Brain microvascular endothelial cell (primary cell): ENCODE data around the gene ELMO2.

Experiments
- DNase-seq: peaks from one replicate; pipeline ENCODE4 v3.0.0-alpha.2; 2020
- H3K27ac ChIP-seq: fragments of 250-450 bp; sonication (Bioruptor Pico); 2 replicates; pipeline ENCODE4 v1.5.1; 2020; ENCODE audit warnings: mild to moderate bottlenecking, moderate library complexity
- H3K27me3 ChIP-seq: fragments of 250-450 bp; sonication (Bioruptor Pico); replicated peaks from 2 replicates; pipeline ENCODE4 v1.5.1; 2020; ENCODE audit warnings: mild to moderate bottlenecking
- H3K36me3 ChIP-seq: fragments of 250-450 bp; sonication (Bioruptor Pico); replicated peaks from 2 replicates; pipeline ENCODE4 v1.5.1; 2020; ENCODE audit warnings: mild to moderate bottlenecking
- H3K4me3 ChIP-seq: 2 replicates; pipeline ENCODE4 v1.5.1; 2011; ENCODE audit warnings: low read depth, mild to moderate bottlenecking, control low read depth, low read length, moderate library complexity
- CTCF ChIP-seq: IDR thresholded peaks from 2 replicates; pipeline ENCODE4 v1.5.1; 2011; ENCODE audit warnings: low read depth, mild to moderate bottlenecking, moderate library complexity, low read length, control low read depth, inconsistent platforms; ENCODE audit errors: missing control alignments
- in situ Hi-C: cut with HindIII; loops from 2 replicates; pipeline ENCODE4 v1.10.0; 2017; ENCODE audit warnings: low sequenced_read_pairs, low pct_ligation_motif_present

The ELMO2 gene

DNA sequence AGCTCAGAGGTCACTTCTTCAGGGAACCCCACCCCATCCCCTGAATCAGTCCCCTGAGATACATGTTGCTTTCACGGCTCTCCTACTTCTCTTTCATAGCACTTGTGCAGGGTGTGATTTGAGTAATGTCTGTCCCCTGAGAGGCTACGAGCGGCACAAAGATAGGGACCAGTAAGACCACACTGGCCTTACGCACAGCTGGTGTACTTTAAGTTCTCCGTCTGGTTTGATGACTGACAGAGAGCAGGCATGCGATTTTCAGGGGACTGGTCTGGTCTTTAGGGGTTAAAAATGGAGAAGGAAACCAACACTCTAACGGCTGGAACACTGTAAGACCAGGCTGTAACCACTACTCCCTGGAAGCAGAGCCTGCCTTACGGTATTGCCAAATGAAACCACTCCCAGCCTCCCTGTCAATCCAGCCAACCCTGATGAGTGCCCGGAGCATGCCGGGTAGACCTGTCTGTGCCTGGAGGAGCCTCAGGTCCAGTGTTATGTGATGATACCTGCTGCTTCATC, 47.1 kb downstream of the ELMO2 start:
- TF ChIP-seq CTCF: no peak
- no peak overlapping the region for H3K27ac ChIP-seq
- DNase-seq: no peak
- H3K4me3 ChIP-seq: no peak overlapping the region
- in situ Hi-C loops: no loop called here
- H3K27me3 ChIP-seq: no peaks in the 10 kb centered on the region
- peaks cover 33% of the 10 kb centered on the region for H3K36me3 ChIP-seq

GRCh38 chr20:46358346-46359058, 47.9 kb downstream of the ELMO2 start:
- Histone ChIP-seq H3K27ac (no peak overlapping the region), H3K4me3 (no peak overlapping the region), H3K36me3 (peaks cover 35% of the 10 kb centered on the region), H3K27me3 (no peaks in the 10 kb centered on the region)
- in situ Hi-C loops: no loop called here
- no peak for DNase-seq
- no peak for TF ChIP-seq CTCF

DNA sequence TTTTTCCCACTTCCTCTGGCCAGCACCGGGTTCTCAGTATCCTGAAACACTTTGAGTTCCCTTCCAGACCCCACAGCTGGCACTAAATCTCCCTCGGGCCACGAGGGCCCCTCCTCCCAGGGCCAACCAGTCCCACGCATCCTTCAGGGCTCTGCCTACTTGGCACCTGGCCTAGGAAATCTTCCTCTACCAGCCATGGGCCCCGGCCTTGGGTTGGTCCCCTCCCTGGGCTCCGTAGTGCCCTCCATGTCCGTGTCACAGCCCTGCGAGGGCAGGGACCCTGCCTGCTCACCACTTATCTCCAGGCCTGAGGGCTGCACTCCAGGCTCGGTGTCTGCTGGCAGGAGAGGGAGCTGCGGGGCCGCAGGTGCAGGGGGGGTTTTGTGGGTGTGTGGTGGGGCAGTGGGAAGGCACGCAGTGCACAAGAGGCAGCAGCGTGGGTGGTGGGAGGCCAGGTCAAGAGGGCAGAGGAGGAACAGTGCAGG, 49.3 kb downstream of the ELMO2 start:
- H3K27ac ChIP-seq: no peak overlapping the region
- no peaks in the 10 kb centered on the region for H3K27me3 ChIP-seq
- TF ChIP-seq CTCF: no peak
- in situ Hi-C loops: no loop called here
- no peak for DNase-seq
- H3K36me3 ChIP-seq: peaks cover 28% of the 10 kb centered on the region
- H3K4me3 ChIP-seq: no peak overlapping the region

DNA sequence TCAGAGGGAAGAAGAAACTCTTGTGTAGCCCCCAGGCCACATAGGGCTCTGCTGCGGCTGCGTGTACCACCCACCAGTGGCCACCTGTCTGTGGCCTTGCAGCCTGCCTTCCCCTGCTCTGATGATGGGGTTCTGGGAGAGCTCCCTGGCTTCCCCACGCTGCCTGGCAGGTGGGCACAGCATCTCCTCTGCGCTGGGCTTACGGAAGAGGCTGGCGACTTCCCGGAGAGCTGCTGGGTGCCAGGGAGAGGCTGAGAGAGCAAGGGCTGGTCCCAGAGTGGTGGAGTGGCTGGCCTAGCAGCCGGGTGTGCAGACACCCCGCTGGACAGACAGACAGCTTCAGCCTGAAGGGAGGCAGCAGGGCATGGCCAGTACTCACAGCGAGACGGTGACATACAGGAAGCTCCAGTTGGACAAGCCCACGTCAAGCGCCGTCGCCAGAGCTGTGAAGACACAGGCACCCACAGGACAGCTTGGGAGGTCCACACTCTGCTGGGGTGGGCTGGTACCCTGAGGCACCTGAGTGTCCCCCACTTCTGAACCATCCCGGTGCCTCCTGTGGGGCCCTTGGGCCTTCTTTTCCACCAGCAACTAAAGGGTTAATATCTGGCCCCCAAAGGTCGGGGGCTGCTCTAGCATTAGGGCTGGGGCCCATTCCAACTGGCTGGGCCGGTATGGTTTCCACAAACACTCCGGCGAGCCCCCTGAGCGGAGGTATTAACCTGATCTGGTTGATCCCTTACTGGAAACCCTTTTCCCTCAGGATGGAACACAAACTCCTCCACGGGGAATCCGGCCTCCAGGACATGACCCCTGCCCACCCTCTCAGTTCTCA, 50.0 kb downstream of the ELMO2 start:
- H3K27me3 ChIP-seq: no peaks in the 10 kb centered on the region
- peaks cover 24% of the 10 kb centered on the region for H3K36me3 ChIP-seq
- H3K4me3 ChIP-seq: no peak overlapping the region
- no peak overlapping the region for H3K27ac ChIP-seq
- no peak for TF ChIP-seq CTCF
- in situ Hi-C loops: no loop called here
- no peak for DNase-seq

- no peak overlapping the region for H3K4me3 ChIP-seq
- TF ChIP-seq CTCF: no peak
- H3K36me3 ChIP-seq: peaks cover 23% of the 10 kb centered on the region
- DNase-seq: no peak
- H3K27ac ChIP-seq: no peak overlapping the region
- in situ Hi-C loops: no loop called here
- no peaks in the 10 kb centered on the region for H3K27me3 ChIP-seq
Observed at GRCh38 chr20:46355778-46356177, 50.6 kb downstream of the ELMO2 start.
